ENCODE measurements around the gene CEL.

CEL gene

DNA sequence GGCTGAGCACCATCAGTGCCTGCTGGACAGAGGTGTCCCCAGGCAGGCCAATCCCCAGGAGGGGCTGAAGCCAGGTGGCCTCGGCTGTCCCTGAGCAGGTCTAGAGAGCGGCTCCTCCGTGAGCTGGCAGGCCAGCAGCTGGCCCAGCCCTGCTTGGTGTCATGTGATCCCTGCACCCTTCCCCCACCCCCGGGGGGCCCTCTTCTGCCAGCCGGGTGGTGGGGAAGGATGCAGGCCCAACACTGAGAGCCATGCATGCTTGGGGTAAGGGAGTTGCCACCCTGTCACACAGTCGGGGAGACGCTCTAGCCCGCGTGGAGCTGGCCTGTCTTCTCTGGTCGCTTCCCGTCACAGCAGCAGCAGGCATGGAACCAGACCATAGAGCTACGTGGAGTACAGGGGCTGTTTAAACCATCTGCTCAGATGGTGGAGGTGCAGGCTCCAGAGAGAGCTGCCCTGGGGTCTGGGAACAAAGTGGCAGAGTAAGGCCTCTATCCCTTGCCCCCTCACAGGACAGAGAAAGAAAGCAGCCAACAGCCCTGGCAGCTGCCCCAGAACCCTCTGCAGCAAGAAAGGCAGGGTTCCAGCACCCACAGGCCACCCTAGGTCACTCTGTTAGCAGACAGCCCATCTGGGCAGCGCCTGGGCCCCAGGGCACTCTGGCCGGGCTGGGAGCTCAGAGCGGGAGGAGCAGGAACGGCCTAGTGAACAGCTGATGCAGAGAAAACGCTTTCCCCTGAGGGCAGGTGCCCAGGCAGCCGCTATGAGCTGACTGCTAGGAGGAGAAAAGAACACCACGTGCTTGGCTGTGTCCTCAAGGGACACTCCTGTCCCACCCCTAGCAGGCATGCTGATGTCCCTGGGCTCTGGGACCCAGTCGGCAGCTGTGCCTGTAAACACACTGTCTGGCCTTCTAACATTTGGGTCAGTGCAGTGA is 52.4 kb downstream of the CEL start:
- DNase-seq (ENCODE audit: low spot score) = no peak
- TF ChIP-seq, protein P1, sequence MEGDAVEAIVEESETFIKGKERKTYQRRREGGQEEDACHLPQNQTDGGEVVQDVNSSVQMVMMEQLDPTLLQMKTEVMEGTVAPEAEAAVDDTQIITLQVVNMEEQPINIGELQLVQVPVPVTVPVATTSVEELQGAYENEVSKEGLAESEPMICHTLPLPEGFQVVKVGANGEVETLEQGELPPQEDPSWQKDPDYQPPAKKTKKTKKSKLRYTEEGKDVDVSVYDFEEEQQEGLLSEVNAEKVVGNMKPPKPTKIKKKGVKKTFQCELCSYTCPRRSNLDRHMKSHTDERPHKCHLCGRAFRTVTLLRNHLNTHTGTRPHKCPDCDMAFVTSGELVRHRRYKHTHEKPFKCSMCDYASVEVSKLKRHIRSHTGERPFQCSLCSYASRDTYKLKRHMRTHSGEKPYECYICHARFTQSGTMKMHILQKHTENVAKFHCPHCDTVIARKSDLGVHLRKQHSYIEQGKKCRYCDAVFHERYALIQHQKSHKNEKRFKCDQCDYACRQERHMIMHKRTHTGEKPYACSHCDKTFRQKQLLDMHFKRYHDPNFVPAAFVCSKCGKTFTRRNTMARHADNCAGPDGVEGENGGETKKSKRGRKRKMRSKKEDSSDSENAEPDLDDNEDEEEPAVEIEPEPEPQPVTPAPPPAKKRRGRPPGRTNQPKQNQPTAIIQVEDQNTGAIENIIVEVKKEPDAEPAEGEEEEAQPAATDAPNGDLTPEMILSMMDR (IDR thresholded peaks at IDR 0.05; ENCODE audit: borderline replicate concordance, control extremely low read depth, extremely low read depth, insufficient read depth, missing control alignments) = no peak
- in situ Hi-C loops (cut with MboI; ENCODE audit: low sequenced_read_pairs, unreplicated experiment) = no loop called here

DNA sequence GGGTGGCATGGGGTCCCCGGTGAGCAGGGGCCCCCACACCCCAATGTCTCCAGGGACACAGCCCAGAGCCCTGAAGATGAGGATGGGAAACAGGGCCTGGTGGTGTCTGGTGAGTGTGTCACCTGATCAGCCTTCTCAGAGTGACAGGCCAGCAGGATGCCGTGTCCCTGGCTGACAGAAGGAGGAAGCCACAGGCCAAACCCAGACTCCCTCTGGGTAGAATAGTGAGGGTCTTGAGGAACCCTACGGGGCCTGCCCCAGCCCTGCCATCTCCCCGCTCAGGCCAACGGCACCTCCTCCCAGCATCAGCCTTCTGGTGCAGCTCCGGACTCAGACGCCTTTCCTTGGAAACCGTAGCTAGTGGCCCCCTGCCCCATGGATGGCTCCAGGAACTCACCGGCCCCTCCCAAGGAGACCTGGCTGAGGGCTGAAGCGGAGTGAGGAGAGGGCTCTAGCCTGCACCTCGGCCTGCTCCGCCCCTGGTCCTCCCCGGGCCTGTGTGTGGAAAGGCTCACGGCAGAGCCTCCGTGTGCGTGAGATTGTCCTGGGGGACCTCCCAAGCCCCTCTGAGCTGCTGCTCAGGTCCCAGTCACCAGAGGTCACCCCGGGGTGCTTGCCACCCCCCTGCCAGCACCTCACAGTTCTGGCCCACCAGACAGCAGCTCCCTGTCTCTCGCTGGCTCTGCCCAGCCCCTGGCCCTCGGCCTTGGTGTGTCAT is 53.3 kb downstream of the CEL start:
- TF ChIP-seq, protein P1 (IDR thresholded peaks at IDR 0.05; ENCODE audit: borderline replicate concordance, control extremely low read depth, extremely low read depth, insufficient read depth, missing control alignments) = no peak
- DNase-seq (ENCODE audit: low spot score) = no peak
- in situ Hi-C loops (cut with MboI; ENCODE audit: low sequenced_read_pairs, unreplicated experiment) = no loop called here

DNA sequence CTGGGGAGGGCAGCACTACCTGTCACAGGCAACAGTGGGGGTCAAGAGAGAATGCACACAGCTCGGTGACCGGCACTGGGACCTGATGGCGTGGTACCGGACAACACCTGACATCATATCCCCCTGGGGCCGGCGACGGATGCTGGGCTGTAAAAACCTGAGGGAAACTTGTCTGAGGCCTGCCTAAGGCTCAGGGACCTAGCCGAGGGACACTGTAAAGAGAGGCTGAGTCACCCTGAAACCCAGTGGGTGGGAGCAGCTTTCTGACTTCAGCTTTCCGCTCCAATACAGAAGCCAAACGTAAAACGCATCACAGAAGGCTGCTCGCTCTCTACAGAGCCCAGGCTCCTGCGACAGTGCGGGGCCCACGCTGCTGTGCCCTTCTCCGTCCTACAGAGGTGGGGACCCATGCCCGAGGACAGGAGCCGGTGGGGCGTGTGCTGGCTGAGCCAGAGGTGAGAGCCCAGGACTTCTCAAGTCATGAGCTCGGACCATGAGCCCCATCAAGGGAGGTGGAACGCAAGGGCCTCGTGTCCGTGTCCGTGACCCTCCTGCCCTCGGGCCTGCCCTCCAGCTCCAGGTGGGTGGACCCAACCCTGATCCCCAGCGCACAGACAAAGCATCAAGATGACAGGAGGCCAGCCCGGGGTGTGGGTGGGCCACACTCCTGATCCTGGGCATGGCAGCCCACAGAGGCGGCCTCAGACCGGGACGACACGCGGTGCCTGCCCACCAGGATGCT is 54.0 kb downstream of the CEL start:
- in situ Hi-C loops (cut with MboI; ENCODE audit: low sequenced_read_pairs, unreplicated experiment) = no loop called here
- TF ChIP-seq, protein P1 (IDR thresholded peaks at IDR 0.05; ENCODE audit: borderline replicate concordance, control extremely low read depth, extremely low read depth, insufficient read depth, missing control alignments) = no peak
- DNase-seq (ENCODE audit: low spot score) = peak; percentile 95

DNA sequence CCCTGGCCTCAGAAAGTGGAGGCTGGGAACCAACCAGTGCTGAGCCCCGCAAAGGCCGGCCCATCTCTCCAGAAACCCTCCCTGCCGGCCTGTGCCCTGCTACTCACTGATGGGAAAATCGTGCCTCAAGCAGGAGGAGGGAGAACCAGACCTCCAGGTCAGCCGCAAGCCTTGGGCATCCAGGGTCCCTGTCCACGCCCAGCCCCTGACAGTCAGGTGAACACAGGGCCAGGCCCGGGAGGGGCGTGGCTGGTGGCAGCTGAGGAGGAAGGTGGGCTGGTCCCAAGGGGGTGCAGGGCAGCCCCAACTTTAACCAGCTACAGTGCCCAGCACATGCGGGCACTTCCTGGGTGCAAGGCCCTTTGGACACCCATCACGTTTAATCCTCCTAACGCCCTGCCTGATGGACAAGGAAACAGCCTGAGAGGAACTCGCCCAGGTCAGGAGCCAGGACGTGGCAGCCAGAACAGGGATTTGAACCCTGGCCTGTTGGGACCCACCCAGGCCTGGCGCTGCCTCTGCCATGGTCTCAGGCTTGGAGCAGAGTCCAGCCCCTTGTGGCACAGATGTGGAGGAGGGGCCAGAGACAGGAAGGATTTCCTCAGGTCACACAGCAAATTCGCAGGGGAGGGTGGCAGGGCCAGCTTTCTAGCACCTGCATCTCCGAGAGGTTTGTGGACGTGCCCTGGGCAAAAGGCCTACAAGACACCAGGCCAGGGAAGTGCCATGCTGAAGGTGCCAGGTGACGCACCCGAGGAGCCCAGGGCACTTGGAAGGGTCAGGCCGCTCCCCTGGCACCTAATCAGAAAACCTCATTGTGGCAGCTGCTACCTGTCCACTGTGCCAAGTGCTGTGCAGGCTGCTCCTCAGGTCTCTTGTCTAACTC is 54.8 kb downstream of the CEL start:
- TF ChIP-seq, protein P1 (IDR thresholded peaks at IDR 0.05; ENCODE audit: borderline replicate concordance, control extremely low read depth, extremely low read depth, insufficient read depth, missing control alignments) = no peak
- in situ Hi-C loops (cut with MboI; ENCODE audit: low sequenced_read_pairs, unreplicated experiment) = no loop called here

DNA sequence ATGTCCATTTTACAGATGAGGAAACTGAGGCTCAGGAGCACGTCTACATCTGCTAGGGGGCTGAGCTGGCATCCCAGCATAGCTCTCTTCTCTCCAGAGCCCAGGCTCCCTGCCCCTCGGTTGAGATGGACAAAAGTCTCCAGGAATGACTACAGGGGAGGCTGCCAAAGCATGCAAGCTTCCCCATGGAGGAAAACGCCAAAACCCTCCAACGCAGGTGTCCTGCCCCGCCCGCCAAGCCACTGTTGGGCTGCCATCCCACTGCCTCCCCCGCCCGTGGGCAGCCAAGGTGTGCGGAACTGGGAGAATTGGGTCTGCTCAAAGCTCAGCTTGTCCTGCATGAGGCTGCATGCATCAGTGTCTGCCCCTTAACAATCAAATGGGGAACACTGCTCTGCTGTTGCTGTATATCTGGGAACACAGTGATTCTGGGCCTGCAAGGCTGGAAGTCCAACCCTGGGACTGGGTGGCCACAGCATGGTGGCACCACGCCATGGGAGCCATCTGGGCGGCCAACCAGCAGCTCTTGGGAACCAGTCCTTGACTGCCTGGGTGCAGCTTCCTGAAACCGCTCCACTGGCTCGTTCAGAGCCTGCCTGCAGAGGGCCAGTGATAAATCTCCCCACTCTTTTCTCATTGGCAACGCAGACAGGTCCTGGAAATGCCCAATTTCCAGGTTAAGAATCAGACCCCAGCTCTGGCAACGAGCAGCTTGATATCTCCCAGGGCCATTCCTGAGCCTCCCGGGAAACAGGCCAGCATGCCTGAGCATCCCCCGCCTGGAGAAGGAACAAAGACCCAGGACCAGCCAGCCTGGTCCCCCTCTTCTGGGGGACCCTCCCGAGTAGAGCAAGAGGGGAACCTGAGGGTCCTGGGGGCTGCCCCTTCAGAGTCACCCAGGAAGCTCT is 55.7 kb downstream of the CEL start:
- TF ChIP-seq, protein P1 (IDR thresholded peaks at IDR 0.05; ENCODE audit: borderline replicate concordance, control extremely low read depth, extremely low read depth, insufficient read depth, missing control alignments) = no peak
- in situ Hi-C loops (cut with MboI; ENCODE audit: low sequenced_read_pairs, unreplicated experiment) = no loop called here
- no peak for DNase-seq (ENCODE audit: low spot score)

More for the DNA sequence above, 54.8 kb downstream of the CEL start:
- DNase-seq (ENCODE audit: low spot score) = no peak
